Hematopoietic multipotent progenitor cell treated with erythropoietin and hydrocortisone succinate and interleukin-3 and kit ligand, for 4 days (in vitro differentiated cells): ENCODE measurements around the gene CUL5.

Source experiments
- DNase-seq: peaks from one replicate; pipeline ENCODE4 v3.0.0-alpha.2; 2015

Gene CUL5

GRCh38 chr11:108008656-108009496 is at the start of gene CUL5:
CUL5 (plus strand) TSS chr11:108008898; CDS start chr11:108009349, 451 bp downstream.
- DNase-seq: peak; percentile 95

GRCh38 chr11:107961480-107961879 is 47.2 kb upstream of the CUL5 start:
- DNase-seq: no peak

- DNase-seq: no peak
Observed at GRCh38 chr11:107962181-107962580, 46.5 kb upstream of the CUL5 start.

GRCh38 chr11:107963091-107963490 is 45.6 kb upstream of the CUL5 start:
- DNase-seq: no peak

- no peak for DNase-seq
Observed at GRCh38 chr11:107969219-107969618, 39.5 kb upstream of the CUL5 start.

- no peak for DNase-seq
Observed at GRCh38 chr11:107970049-107970448, 38.6 kb upstream of the CUL5 start.

- no peak for DNase-seq
Observed at GRCh38 chr11:107973641-107974040, 35.1 kb upstream of the CUL5 start.

- peak; percentile 53 for DNase-seq
Observed at GRCh38 chr11:107988397-107989158, 20.1 kb upstream of the CUL5 start.

GRCh38 chr11:107991868-107992414 is 16.8 kb upstream of the CUL5 start:
- DNase-seq: no peak

GRCh38 chr11:107996006-107996776 is 12.5 kb upstream of the CUL5 start:
- DNase-seq: peak; percentile 30

GRCh38 chr11:107998761-107999160 is 9.9 kb upstream of the CUL5 start:
- DNase-seq: no peak

GRCh38 chr11:107999759-108000455 is 8.8 kb upstream of the CUL5 start:
- DNase-seq: peak; percentile 81

GRCh38 chr11:108002476-108002875 is 6.2 kb upstream of the CUL5 start:
- DNase-seq: no peak

GRCh38 chr11:108003623-108004022 is 5.1 kb upstream of the CUL5 start:
- DNase-seq: no peak

- no peak for DNase-seq
Observed at GRCh38 chr11:108007819-108008218, 879 bp upstream of the CUL5 start.

GRCh38 chr11:108009497-108010370 is 1.0 kb downstream of the CUL5 start:
- DNase-seq: peak; percentile 41

- no peak for DNase-seq
Observed at GRCh38 chr11:108012139-108012725, 3.5 kb downstream of the CUL5 start.

- no peak for DNase-seq
Observed at GRCh38 chr11:108016647-108017046, 7.9 kb downstream of the CUL5 start.

GRCh38 chr11:108018708-108019107 is 10.0 kb downstream of the CUL5 start:
- no peak for DNase-seq

GRCh38 chr11:108019870-108020540 is 11.3 kb downstream of the CUL5 start:
- DNase-seq: peak; percentile 60
